HG02759 (cell line): ENCODE results near the gene ADH5.
"Not testable (repeated sequence)": the region's sequence is repeated elsewhere in the genome, so short reads cannot be mapped to it uniquely, and the experiment has no call there.

Experiments used
- ATAC-seq: cut with Tn5 transposase; IDR thresholded peaks from one replicate; pipeline ENCODE4 v1.9.1; 2021; ENCODE audit warnings: mild to moderate bottlenecking, moderate library complexity; ENCODE audit not compliant: unreplicated experiment

The ADH5 gene

DNA sequence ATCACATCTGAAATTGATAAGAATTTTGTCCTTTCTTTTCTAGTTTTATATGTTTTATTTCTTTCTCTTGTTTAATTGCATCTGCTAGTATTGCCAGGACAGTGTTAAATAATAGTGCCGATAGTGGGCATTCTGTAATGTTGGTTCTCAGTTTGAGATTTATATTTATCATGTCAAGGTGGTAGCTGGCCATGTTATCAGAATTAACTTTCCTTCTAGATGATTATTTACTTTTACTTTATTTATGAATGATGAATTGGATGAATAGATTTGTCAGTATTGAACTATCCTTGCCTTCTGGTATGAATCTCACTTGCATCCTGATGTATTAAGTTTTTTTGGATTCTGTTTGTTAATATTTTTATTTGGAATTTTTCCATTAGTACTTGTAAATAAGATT, 50.4 kb downstream of the ADH5 start:
- ATAC-seq = no peak

DNA sequence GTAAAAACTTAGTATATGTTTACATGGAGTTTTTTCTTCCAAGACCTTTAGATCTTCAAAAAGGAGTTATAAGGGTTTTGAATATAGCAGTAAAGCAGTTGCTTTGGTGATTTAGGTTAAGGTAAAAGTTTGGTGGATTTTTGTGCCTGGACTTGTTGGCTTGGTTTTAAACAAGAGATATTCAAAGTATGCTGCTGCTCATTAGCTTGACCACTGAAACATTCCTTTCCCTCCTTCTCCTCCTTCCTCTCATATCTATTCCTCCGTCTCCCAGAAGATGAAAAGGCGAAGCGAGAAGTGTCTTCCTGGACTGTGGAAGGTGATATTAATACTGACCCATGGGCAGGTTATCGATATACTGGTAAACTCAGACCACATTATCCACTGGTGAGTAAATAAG, 54.6 kb downstream of the ADH5 start:
- ATAC-seq = no peak

DNA sequence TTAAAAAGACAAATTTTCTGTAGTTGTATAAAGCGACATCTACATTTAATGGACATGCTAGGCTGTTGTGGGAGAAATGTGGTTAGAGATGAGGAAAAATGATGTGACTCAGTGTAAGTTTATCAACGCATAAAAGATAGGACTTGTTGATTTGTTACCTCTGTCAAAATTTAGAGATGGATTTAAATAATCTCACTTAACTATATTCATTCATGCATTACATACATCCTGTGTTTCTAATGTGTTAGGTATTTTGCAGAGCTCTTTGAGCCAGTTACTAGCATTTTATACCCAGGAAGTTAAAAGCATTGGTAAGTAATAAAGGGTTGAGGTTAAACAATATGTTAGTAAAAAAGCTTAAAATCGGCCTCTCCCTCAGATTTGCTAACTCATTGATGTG, 58.7 kb downstream of the ADH5 start:
- no peak for ATAC-seq

DNA sequence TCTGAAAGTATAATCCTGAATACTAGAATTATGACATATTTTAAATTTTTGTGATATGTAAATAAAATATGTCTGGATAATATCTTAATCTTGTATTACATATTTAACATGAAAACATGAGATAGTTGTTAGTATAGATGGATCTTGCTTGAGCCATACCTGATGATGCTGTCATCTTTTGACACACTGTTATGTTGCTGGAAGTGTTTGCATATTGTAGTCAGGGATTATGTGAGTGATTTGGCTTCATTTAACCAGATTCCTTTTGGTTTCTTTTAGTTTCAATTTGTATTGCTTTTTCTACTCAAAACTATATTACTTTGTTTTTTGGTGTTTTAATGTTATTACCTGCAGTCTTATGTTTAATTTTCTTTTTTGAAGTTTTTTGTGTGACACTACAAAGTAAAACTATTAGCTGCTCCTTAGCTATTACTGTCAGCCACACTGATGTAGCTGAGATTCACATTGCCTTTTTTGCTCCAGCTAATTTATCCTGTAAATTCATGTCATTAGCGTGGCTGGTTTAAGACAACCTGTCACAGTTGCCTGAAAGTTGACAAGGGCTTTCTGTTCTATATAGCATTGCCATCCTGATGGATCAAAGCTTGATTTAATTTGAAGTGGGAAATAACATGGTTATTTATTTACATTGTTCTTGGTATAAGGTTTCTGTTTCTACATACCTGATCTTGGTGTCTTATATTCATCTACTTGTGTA, 59.4 kb downstream of the ADH5 start:
- peak; percentile 41 for ATAC-seq

DNA sequence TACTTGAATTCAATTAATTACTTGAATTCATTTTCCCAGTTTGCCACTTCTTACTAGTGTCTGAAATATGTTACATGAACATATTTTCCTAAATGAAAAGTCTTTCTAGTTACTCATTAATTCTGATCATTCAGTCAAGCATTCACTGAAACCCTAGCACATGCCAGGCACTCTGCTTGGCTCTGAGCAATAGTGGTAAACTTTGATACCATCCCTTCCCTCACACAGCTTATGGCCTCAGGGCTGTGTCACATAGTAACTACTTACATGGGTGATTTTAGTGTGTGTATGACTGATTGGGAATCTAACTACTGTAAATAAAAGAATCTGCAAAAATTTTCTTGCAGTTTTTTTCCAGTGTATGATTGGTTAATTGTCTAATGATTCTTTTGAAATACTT, 60.4 kb downstream of the ADH5 start:
- peak; percentile 67 for ATAC-seq

DNA sequence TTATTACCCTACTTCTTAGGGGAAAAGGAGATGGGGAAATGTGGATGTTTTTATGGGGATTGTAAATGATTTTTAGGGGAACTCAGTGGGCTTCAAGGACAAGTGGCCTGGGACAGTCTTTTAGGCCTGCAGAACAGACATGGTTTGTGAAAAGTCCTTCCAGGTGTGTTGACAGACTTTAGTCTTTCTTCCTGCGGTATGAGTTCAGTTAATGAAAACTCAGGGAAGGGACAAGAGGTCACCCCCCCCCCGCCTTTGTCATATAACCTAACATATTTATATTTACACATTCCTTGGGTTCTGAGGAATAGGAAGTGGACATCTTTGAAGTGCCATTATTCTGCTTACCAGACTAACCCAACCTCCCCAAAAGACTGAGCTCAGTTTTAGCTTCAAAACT, 61.3 kb downstream of the ADH5 start:
- no peak for ATAC-seq

DNA sequence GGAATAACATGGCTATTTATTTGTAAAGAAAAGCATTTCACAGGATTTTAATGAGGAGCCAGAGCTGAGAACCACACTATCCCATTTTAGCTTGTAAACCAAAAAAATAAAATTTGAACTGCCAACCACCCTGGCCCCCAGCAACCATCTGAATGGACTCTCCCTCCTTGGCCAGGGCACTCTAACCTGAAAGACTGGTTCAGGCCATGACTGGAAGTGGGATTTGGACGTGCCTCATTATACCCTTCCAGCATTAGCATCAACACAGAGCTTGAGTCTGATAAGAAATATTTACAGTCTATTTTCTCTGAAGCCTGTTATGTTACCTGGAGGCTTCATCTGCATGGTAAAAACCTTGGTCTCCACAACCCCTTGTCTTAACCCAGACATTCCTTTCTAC, 63.1 kb downstream of the ADH5 start:
- ATAC-seq = no peak

DNA sequence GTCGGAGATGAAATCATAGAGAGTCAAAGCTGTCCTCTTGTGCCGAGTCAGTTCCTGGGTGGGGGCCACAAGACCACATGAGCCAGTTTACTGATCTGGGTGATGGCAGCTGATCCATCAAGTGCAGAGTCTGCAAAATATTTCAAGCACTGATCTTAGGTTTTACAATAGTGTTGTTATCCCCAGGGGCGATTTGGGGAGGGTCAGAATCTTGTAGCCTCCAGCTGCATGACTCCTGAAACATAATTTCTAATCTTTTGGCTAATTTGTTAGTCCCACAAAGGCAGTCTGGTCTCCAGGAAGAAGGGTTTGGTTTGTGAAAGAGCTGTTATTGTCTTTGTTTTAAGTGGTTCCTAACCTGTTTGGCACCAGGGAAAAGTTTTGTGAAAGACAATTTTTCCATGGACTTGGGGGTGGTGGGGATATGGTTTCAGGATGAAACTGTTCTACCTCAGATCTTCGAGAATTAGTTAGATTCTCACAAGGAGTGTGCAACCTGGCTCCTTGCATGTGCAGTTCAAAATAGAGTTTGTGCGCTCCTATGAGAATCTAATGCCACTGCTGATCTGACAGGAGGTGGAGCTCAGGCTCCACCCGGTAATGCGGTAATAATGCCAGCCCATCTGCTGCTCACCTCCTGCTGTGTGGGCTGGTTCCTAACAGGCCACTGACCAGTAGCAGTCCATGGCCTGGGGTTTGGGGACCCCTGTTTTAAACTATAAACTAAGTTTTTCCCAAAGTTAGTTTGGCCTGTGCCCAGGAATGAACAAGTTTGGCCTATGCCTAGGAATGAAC, 63.9 kb downstream of the ADH5 start:
- ATAC-seq = no peak

DNA sequence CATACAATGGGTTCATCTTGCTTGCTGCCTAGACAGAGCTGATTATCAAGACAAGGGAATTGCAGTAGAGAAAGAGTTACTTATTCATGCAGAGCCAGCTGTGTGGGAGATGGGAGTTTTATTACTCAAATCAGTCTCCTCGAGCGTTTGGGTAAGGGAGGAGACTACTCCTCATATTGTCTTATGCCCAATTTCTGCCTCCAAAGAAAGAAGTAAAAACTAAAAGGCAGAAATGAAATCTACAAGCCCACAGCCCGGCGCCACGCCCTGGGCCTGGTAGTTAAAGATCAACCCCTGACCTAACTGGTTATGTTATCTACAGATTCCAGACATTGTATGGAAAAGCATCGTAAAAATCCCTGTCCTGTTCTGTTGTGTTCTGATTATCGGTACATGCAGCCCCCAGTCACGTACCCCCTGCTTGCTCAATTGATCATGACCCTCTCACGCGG, 64.8 kb downstream of the ADH5 start:
- ATAC-seq = not testable (repeated sequence)

DNA sequence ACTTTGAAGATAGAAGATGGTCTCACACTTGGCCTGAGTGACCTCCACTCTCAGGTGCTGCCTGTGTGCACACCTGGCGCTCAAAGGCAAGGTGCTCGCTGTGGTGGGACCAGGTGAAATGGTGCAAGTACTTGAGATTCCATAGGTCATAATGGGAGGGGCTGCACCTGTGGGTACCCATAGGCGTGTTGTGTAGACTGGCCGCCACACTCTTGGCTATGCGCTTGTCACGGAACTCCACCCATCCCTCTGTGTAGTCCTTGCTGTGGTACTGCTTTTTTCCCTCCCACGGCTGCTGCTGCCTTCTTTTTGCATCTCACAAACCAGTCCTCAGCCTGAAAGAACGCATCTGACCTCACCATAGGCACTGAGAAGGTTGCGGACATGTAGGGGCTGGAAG, 66.0 kb downstream of the ADH5 start:
- no peak for ATAC-seq

DNA sequence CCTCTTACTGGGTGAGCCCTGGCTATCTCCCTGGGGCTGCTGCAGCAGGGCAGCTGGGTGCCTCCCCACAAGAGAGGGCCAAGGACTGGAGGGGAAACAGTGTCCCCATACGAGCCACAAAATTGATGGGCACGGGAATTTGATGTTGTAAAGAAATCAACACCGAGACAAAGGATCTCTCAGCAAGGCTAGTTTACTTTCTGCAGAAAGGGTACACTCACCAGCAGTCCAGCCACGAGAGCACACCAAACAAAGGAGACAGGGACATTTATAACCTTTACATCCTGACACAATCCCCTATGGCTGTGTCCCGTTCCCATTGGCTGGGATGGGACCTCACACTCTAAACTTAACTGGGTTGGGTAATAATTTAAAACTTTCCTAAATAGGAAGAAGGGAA, 67.2 kb downstream of the ADH5 start:
- ATAC-seq = no peak
